Lower leg skin (tissue), 3 donors: ENCODE results near the gene AHRR.

Experiments
- CTCF ChIP-seq, 3 donors: fragments of 450-650 bp; IDR thresholded peaks; one replicate each; pipeline ENCODE4 v1.5.1; 2016; ENCODE audit warnings: antibody characterized with exemption in 3 of 3, mild to moderate bottlenecking in 3 of 3, moderate library complexity in 2 of 3
- POLR2A ChIP-seq, 2 donors: fragments of 450-650 bp; IDR thresholded peaks; one replicate each; pipeline ENCODE4 v1.6.1; 2016 to 2017; ENCODE audit warnings: antibody characterized with exemption in 2 of 2, mild to moderate bottlenecking in 1 of 2, moderate library complexity in 1 of 2

GRCh38 chr5:471750-472058 is 150.2 kb downstream of the AHRR start:
- no peak for TF ChIP-seq CTCF (IDR thresholded peaks at IDR 0.05)
- no peak for TF ChIP-seq POLR2A (IDR thresholded peaks at IDR 0.05)
